Natural killer cell treated with Interleukin-12 subunit alpha and Interleukin-12 subunit beta and Interleukin-15 and Interleukin-18, amount 100 ng/mL, for 72 hours (primary cell): ENCODE data around the gene DRAXIN. TPM values are rescaled to one million over a fixed set of nuclear protein-coding genes. Genes with fewer than 3 reads are reported as not detected.

Experiments used
- ATAC-seq, 2 donors: fragments of 150-1000 bp; cut with Tn5 transposase in 1 of 2; sonication (Bioruptor Pico), chemical (Tn5 transposase) in 1 of 2; 2 replicates each; pipeline ENCODE4 v1.10.0; 2021
- DNase-seq: peaks from one replicate; pipeline ENCODE4 v3.0.0; 2022; ENCODE audit warnings: low spot score
- H3K27ac Mint-ChIP-seq, 2 donors: 1 replicate in 1 of 2; 2 replicates in 1 of 2; pipeline ENCODE4 v1.8.0; 2022; ENCODE audit warnings: mixed read lengths in 2 of 2, mild to moderate bottlenecking in 1 of 2, moderate library complexity in 1 of 2
- H3K27me3 Mint-ChIP-seq, 2 donors: 1 replicate in 1 of 2; 2 replicates in 1 of 2; pipeline ENCODE4 v1.8.0; 2022; ENCODE audit warnings: mixed read lengths in 2 of 2
- H3K36me3 Mint-ChIP-seq: one replicate; pipeline ENCODE4 v1.8.0; 2022; ENCODE audit warnings: mixed read lengths
- H3K4me1 Mint-ChIP-seq, 2 donors: 1 replicate in 1 of 2; 2 replicates in 1 of 2; pipeline ENCODE4 v1.8.0; 2022; ENCODE audit warnings: low read depth in 2 of 2, mixed read lengths in 2 of 2, mild to moderate bottlenecking in 1 of 2
- H3K4me3 Mint-ChIP-seq: one replicate; pipeline ENCODE4 v1.8.0; 2022; ENCODE audit warnings: mixed read lengths
- H3K9me3 Mint-ChIP-seq: 2 replicates; pipeline ENCODE4 v1.8.0; 2022; ENCODE audit warnings: mixed read lengths
- total RNA-seq, 2 donors: library from RNA; stranded (reverse); gene quantifications; one replicate each; pipeline ENCODE4 v1.2.3, GENCODE V29; 2022

DRAXIN gene
- total RNA-seq, 2 donors from 2014 or later, result 29.3 to 41.5 TPM

- Mint-ChIP-seq H3K27me3 (peaks cover 0 to 3% of the 10 kb centered on the region in 2 donors), H3K27ac (no peak overlapping the region), H3K4me3 (no peak overlapping the region), H3K4me1 (peaks cover 0 to 4% of the 10 kb centered on the region in 2 donors), H3K9me3 (no peaks in the 10 kb centered on the region), H3K36me3 (no peaks in the 10 kb centered on the region)
- DNase-seq (no peak), ATAC-seq (no peak)
Measured at GRCh38 chr1:11767922-11768704, 76.6 kb downstream of the DRAXIN start.

GRCh38 chr1:11768821-11769220 is 77.3 kb downstream of the DRAXIN start:
- Mint-ChIP-seq H3K27ac (no peak overlapping the region), H3K4me3 (no peak overlapping the region), H3K27me3 (no peaks in the 10 kb centered on the region), H3K36me3 (no peaks in the 10 kb centered on the region), H3K9me3 (no peaks in the 10 kb centered on the region), H3K4me1 (no peaks in the 10 kb centered on the region)
- ATAC-seq (no peak), DNase-seq (no peak)

GRCh38 chr1:11769274-11769673 is 77.8 kb downstream of the DRAXIN start:
- H3K9me3 Mint-ChIP-seq, result no peaks in the 10 kb centered on the region
- no peak for DNase-seq
- H3K4me1 Mint-ChIP-seq, result no peaks in the 10 kb centered on the region
- H3K4me3 Mint-ChIP-seq, result no peak overlapping the region
- ATAC-seq, result no peak
- no peaks in the 10 kb centered on the region for H3K27me3 Mint-ChIP-seq
- no peaks in the 10 kb centered on the region for H3K36me3 Mint-ChIP-seq
- no peak overlapping the region for H3K27ac Mint-ChIP-seq

- no peaks in the 10 kb centered on the region for H3K36me3 Mint-ChIP-seq
- DNase-seq, result no peak
Measured at GRCh38 chr1:11770011-11770410, 78.5 kb downstream of the DRAXIN start.

GRCh38 chr1:11771481-11772043 is 80.1 kb downstream of the DRAXIN start:
- no peak for DNase-seq
- no peaks in the 10 kb centered on the region for H3K9me3 Mint-ChIP-seq
- H3K4me1 Mint-ChIP-seq, result no peaks in the 10 kb centered on the region
- no peak for ATAC-seq
- H3K27ac Mint-ChIP-seq, result no peak overlapping the region
- H3K27me3 Mint-ChIP-seq, result no peaks in the 10 kb centered on the region
- H3K36me3 Mint-ChIP-seq, result no peaks in the 10 kb centered on the region
- no peak overlapping the region for H3K4me3 Mint-ChIP-seq

More at GRCh38 chr1:11770011-11770410, 78.5 kb downstream of the DRAXIN start:
- Mint-ChIP-seq H3K27ac (no peak overlapping the region), H3K4me1 (no peaks in the 10 kb centered on the region), H3K27me3 (no peaks in the 10 kb centered on the region), H3K4me3 (no peak overlapping the region), H3K9me3 (no peaks in the 10 kb centered on the region)
- no peak for ATAC-seq

GRCh38 chr1:11772458-11772857 is 80.9 kb downstream of the DRAXIN start:
- H3K4me1 Mint-ChIP-seq, result no peaks in the 10 kb centered on the region
- H3K4me3 Mint-ChIP-seq, result no peak overlapping the region
- ATAC-seq (no peak), DNase-seq (no peak)
- H3K27me3 Mint-ChIP-seq, result no peaks in the 10 kb centered on the region
- H3K27ac Mint-ChIP-seq, result no peak overlapping the region
- H3K36me3 Mint-ChIP-seq, result no peaks in the 10 kb centered on the region
- H3K9me3 Mint-ChIP-seq, result no peaks in the 10 kb centered on the region

GRCh38 chr1:11774753-11775152 is 83.2 kb downstream of the DRAXIN start:
- Mint-ChIP-seq H3K9me3 (no peaks in the 10 kb centered on the region), H3K27ac (no peak overlapping the region), H3K4me3 (no peak overlapping the region), H3K4me1 (no peaks in the 10 kb centered on the region), H3K27me3 (no peaks in the 10 kb centered on the region), H3K36me3 (no peaks in the 10 kb centered on the region)
- DNase-seq (no peak), ATAC-seq (no peak)

Other genes with a start within 250 kb of the DRAXIN start
- gene DISP3, start 212.6 kb upstream of the DRAXIN start, total RNA-seq, result 1 to 10 TPM in 1 of 2 donors, under 1 TPM in 1; 0.81 to 1.8 TPM
- 10 to 100 TPM; 13.2 to 16.3 TPM for gene FBXO2, start 37.3 kb upstream of the DRAXIN start, total RNA-seq
- 10 to 100 TPM; 45.4 to 49.7 TPM for gene FBXO44, start 36.8 kb upstream of the DRAXIN start, total RNA-seq
- gene FBXO6, start 27.5 kb upstream of the DRAXIN start, total RNA-seq, result 100 to 1,000 TPM in 1 of 2 donors, 10 to 100 TPM in 1; 42.9 to 106 TPM
- 100 to 1,000 TPM; 115 to 153 TPM for gene MAD2L2, start 10.6 kb upstream of the DRAXIN start, total RNA-seq
- 10 to 100 TPM; 40.3 to 52.0 TPM for gene AGTRAP, start 44.4 kb downstream of the DRAXIN start, total RNA-seq
- not detected for gene C1orf167, start 70.5 kb downstream of the DRAXIN start, total RNA-seq
- gene MTHFR, start 114.3 kb downstream of the DRAXIN start, total RNA-seq, result 10 to 100 TPM; 25.7 to 30.4 TPM
- 10 to 100 TPM; 15.0 to 31.0 TPM for gene CLCN6, start 114.5 kb downstream of the DRAXIN start, total RNA-seq
- gene NPPA, start 156.1 kb downstream of the DRAXIN start, total RNA-seq, result not detected
- not detected for gene NPPB, start 167.2 kb downstream of the DRAXIN start, total RNA-seq
- gene KIAA2013, start 234.7 kb downstream of the DRAXIN start, total RNA-seq, result 10 to 100 TPM; 50.5 to 59.8 TPM
- 10 to 100 TPM; 50.7 to 72.4 TPM for gene PLOD1, start 243.0 kb downstream of the DRAXIN start, total RNA-seq